Measurements from ENCODE around the gene TMEM101.

Gene TMEM101

DNA sequence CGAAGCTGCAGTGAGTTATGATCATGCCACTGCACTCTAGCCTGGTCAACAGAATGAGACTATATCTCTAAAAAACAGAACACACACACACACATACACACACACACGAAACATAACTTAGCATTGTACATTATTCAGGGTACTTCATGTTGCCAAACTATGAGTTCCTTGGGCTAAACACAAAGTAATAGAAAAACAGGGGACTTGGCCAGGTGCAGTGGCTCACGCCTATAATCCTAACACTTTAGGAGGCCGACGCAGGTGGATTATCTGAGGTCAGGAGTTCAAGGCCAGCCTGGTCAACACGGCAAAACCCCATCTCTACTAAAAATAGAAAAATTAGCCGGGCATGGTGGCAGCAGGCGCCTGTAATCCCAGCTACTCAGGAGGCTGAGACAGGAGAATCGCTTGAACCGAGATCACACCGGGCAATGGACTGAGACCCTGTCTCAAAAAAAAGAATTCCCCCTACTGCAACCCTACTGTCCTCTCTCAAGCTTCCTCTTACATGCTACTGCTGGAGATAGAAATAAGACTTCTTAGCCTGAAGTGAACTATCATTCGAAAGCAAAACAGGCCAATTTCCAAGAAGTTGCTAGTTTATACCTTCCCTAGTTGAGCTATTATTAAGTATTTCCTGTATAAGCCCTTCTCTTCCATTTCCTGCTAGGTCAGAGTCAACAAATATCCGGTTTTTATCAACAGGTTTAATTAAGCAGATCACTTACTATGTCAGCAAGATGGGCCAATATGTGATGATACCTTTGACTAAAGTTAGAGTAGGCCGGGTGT is 44.5 kb upstream of the TMEM101 start:
- TF ChIP-seq, protein P1, sequence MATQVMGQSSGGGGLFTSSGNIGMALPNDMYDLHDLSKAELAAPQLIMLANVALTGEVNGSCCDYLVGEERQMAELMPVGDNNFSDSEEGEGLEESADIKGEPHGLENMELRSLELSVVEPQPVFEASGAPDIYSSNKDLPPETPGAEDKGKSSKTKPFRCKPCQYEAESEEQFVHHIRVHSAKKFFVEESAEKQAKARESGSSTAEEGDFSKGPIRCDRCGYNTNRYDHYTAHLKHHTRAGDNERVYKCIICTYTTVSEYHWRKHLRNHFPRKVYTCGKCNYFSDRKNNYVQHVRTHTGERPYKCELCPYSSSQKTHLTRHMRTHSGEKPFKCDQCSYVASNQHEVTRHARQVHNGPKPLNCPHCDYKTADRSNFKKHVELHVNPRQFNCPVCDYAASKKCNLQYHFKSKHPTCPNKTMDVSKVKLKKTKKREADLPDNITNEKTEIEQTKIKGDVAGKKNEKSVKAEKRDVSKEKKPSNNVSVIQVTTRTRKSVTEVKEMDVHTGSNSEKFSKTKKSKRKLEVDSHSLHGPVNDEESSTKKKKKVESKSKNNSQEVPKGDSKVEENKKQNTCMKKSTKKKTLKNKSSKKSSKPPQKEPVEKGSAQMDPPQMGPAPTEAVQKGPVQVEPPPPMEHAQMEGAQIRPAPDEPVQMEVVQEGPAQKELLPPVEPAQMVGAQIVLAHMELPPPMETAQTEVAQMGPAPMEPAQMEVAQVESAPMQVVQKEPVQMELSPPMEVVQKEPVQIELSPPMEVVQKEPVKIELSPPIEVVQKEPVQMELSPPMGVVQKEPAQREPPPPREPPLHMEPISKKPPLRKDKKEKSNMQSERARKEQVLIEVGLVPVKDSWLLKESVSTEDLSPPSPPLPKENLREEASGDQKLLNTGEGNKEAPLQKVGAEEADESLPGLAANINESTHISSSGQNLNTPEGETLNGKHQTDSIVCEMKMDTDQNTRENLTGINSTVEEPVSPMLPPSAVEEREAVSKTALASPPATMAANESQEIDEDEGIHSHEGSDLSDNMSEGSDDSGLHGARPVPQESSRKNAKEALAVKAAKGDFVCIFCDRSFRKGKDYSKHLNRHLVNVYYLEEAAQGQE (IDR thresholded peaks at IDR 0.05; ENCODE audit: insufficient read depth in 1 of 2, low read depth in 2 of 2, low read length in 2 of 2), result no peak
- TF ChIP-seq FOXP2 (optimal IDR thresholded peaks at IDR 0.05; ENCODE audit: borderline replicate concordance, extremely low read depth, extremely low read length, insufficient read depth), result no peak

DNA sequence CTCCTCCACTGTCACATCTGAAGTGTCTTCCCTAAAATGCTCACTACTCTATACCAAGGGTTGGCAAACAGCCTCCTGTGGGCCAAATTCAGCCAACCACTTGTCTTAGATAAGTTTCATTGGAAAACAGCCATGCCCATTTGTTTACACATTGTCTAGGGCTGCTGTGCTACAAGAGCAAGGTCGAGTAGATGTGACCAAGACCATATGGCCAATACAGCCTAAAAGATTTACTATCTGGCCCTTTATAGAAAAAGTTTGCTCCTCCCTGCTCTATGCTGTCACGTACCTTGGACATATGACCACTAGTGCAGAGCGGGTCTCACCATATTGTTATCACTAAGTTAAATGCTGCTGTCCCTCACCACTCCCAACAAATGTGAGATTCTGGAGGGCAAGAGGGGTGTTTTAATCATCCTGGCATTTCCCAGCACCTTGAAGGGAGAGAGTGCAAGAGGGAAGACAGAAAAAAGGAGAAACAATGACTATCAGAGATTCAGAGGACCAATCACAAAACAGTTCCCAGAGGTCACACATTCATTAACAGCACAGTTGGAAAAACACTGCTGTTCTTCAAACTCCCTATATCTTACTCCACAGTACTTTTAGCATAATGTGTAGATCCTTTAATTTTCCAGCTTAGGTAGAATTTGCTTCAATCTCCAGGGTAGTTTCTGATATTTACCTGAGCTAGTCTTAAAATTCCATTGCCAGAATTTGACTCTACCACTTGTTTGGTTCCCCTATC is 38.5 kb upstream of the TMEM101 start:
- no peak for TF ChIP-seq POLR2AphosphoS5 (IDR thresholded peaks at IDR 0.05; ENCODE audit: low read depth, low read length)
- no peak for TF ChIP-seq SIN3A (IDR thresholded peaks at IDR 0.05; ENCODE audit: borderline replicate concordance, insufficient read depth, low read length)
- TF ChIP-seq, protein P1 (IDR thresholded peaks at IDR 0.05; ENCODE audit: insufficient read depth in 1 of 2, low read depth in 2 of 2, low read length in 2 of 2), result no peak
- TF ChIP-seq FOXP2 (optimal IDR thresholded peaks at IDR 0.05; ENCODE audit: borderline replicate concordance, extremely low read depth, extremely low read length, insufficient read depth), result no peak
- no peak for TF ChIP-seq TAF1 (IDR thresholded peaks at IDR 0.05; ENCODE audit: borderline replicate concordance, insufficient read depth, low read length)

DNA sequence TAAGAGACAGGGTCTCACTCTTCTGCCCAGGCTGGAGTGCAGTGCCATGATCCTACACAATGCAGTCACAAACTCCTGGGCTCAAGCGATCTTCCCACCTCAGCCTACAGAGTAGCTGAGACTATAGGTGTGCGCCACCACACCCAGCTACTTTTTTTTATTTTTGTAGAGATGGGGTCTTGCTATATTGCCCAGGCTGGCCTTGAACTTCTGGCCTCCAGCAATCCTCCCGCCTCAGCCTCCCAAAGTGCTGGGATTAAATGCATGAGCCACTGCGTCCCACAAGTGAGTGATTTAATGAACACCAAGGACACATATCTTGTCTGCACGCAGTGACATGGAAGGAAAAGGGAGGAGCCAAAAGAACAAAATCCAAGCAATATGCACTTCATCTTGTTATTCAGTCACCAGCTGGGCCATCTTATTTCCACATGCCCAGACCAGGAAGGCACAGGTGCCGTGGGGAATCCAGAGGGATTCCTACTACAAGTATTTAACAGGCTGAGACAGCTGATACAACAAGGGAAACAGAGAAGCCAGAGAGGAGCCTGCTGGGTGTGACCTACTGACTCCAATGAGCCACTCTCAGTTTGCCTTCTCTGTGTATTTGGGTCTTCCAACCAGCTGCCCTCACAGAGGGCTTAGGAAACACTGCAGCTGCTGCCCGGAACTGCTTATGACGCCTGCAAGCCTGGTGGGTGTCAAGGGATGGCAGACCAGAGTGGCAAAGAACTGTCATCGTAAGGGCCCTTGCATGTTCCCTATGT is 34.7 kb upstream of the TMEM101 start:
- TF ChIP-seq POLR2AphosphoS5 (IDR thresholded peaks at IDR 0.05; ENCODE audit: low read depth, low read length), result no peak
- no peak for TF ChIP-seq TAF1 (IDR thresholded peaks at IDR 0.05; ENCODE audit: borderline replicate concordance, insufficient read depth, low read length)
- TF ChIP-seq SIN3A (IDR thresholded peaks at IDR 0.05; ENCODE audit: borderline replicate concordance, insufficient read depth, low read length), result no peak
- TF ChIP-seq, protein P1 (IDR thresholded peaks at IDR 0.05; ENCODE audit: insufficient read depth in 1 of 2, low read depth in 2 of 2, low read length in 2 of 2), result no peak
- TF ChIP-seq FOXP2 (optimal IDR thresholded peaks at IDR 0.05; ENCODE audit: borderline replicate concordance, extremely low read depth, extremely low read length, insufficient read depth), result no peak

DNA sequence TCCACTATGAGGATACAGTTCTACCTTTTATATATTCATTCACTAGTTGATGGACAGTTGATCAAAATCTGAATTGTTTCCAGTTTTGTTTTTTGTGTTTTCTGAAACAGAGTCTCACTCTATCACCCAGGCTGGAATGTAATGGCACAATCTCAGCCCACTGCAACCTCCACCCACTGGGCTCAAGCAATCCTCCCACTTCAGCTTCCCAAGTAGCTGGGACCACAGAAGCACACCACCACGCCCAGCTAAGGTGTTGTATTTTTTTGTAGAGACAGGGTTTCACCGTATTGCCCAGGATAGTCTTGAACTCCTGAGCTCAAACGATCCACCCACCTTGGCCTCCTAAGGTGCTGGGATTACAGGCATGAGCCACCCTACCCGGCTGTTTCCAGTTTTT is 30.7 kb upstream of the TMEM101 start:
- TF ChIP-seq FOXP2 (optimal IDR thresholded peaks at IDR 0.05; ENCODE audit: borderline replicate concordance, extremely low read depth, extremely low read length, insufficient read depth) (no peak), TAF1 (IDR thresholded peaks at IDR 0.05; ENCODE audit: borderline replicate concordance, insufficient read depth, low read length) (no peak), SIN3A (IDR thresholded peaks at IDR 0.05; ENCODE audit: borderline replicate concordance, insufficient read depth, low read length) (no peak)

DNA sequence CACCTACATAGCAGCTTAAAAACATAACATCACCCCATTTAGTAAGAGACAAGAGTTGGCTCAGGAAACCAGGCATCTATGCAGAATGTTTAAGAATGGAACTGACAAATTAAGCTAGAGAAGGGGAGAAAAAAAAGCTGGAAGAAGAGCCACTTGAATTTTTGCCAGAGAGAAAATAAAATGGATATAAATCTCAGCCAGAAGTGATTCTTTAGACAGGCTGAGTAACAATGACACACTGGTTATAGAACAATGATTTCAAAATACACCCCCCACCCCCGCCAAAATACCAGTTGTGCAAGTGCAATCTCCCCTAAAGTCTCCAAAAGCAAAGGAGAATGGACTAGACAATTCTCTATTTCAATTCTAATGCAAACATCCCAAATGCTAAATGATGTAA is 29.3 kb upstream of the TMEM101 start:
- TF ChIP-seq, protein P1 (IDR thresholded peaks at IDR 0.05; ENCODE audit: insufficient read depth in 1 of 2, low read depth in 2 of 2, low read length in 2 of 2), result no peak
- TF ChIP-seq FOXP2 (optimal IDR thresholded peaks at IDR 0.05; ENCODE audit: borderline replicate concordance, extremely low read depth, extremely low read length, insufficient read depth) (no peak), SIN3A (IDR thresholded peaks at IDR 0.05; ENCODE audit: borderline replicate concordance, insufficient read depth, low read length) (no peak), TAF1 (IDR thresholded peaks at IDR 0.05; ENCODE audit: borderline replicate concordance, insufficient read depth, low read length) (no peak), POLR2AphosphoS5 (IDR thresholded peaks at IDR 0.05; ENCODE audit: low read depth, low read length) (no peak)
